ENCODE measurements around the gene PITPNM3. TPM values are rescaled to one million over a fixed set of nuclear protein-coding genes. Genes with fewer than 3 reads are reported as not detected.

PITPNM3 gene
- total RNA-seq, 1 donor from 2014 or later = 1.4 TPM

GRCh38 chr17:6517062-6517461 is 39.3 kb downstream of the PITPNM3 start:
- Mint-ChIP-seq H3K27me3 (ENCODE audit: low read depth) (peaks cover 10% of the 10 kb centered on the region), H3K4me1 (no peaks in the 10 kb centered on the region), H3K4me3 (no peak overlapping the region), H3K36me3 (ENCODE audit: low read depth) (no peaks in the 10 kb centered on the region), H3K9me3 (peaks cover 9% of the 10 kb centered on the region), H3K27ac (ENCODE audit: unreplicated experiment) (no peak overlapping the region)
- TF ChIP-seq CTCF (conservative IDR thresholded peaks at IDR 0.05) = no peak
- no peak for DNase-seq (ENCODE audit: low read depth, low spot score)

- no peaks in the 10 kb centered on the region for H3K4me1 Mint-ChIP-seq
- H3K9me3 Mint-ChIP-seq = peaks cover 3% of the 10 kb centered on the region
- H3K36me3 Mint-ChIP-seq (ENCODE audit: low read depth) = no peaks in the 10 kb centered on the region
- H3K4me3 Mint-ChIP-seq = no peak overlapping the region
- peaks cover 10% of the 10 kb centered on the region for H3K27me3 Mint-ChIP-seq (ENCODE audit: low read depth)
- no peak for TF ChIP-seq CTCF (conservative IDR thresholded peaks at IDR 0.05)
- no peak overlapping the region for H3K27ac Mint-ChIP-seq (ENCODE audit: unreplicated experiment)
- no peak for DNase-seq (ENCODE audit: low read depth, low spot score)
These were observed 42.0 kb downstream of the PITPNM3 start for GRCh38 chr17:6514371-6514770.

- no peak for TF ChIP-seq CTCF (conservative IDR thresholded peaks at IDR 0.05)
- no peak overlapping the region for H3K27ac Mint-ChIP-seq (ENCODE audit: unreplicated experiment)
These were observed 43.8 kb downstream of the PITPNM3 start for GRCh38 chr17:6512552-6512951.

GRCh38 chr17:6510321-6510977 is 45.9 kb downstream of the PITPNM3 start:
- no peaks in the 10 kb centered on the region for H3K4me1 Mint-ChIP-seq
- peaks cover 10% of the 10 kb centered on the region for H3K27me3 Mint-ChIP-seq (ENCODE audit: low read depth)
- TF ChIP-seq CTCF (conservative IDR thresholded peaks at IDR 0.05) = no peak
- H3K36me3 Mint-ChIP-seq (ENCODE audit: low read depth) = no peaks in the 10 kb centered on the region
- DNase-seq (ENCODE audit: low read depth, low spot score) = no peak
- no peaks in the 10 kb centered on the region for H3K9me3 Mint-ChIP-seq
- no peak overlapping the region for H3K4me3 Mint-ChIP-seq
- no peak overlapping the region for H3K27ac Mint-ChIP-seq (ENCODE audit: unreplicated experiment)

More at GRCh38 chr17:6512552-6512951, 43.8 kb downstream of the PITPNM3 start:
- no peaks in the 10 kb centered on the region for H3K36me3 Mint-ChIP-seq (ENCODE audit: low read depth)
- H3K9me3 Mint-ChIP-seq = peaks cover 3% of the 10 kb centered on the region
- H3K4me1 Mint-ChIP-seq = no peaks in the 10 kb centered on the region
- no peak for DNase-seq (ENCODE audit: low read depth, low spot score)
- no peak overlapping the region for H3K4me3 Mint-ChIP-seq
- peaks cover 10% of the 10 kb centered on the region for H3K27me3 Mint-ChIP-seq (ENCODE audit: low read depth)

- no peaks in the 10 kb centered on the region for H3K4me1 Mint-ChIP-seq
- no peaks in the 10 kb centered on the region for H3K9me3 Mint-ChIP-seq
- H3K4me3 Mint-ChIP-seq = no peak overlapping the region
- no peaks in the 10 kb centered on the region for H3K36me3 Mint-ChIP-seq (ENCODE audit: low read depth)
- TF ChIP-seq CTCF (conservative IDR thresholded peaks at IDR 0.05) = no peak
- H3K27ac Mint-ChIP-seq (ENCODE audit: unreplicated experiment) = no peak overlapping the region
- no peak for DNase-seq (ENCODE audit: low read depth, low spot score)
- peaks cover 10% of the 10 kb centered on the region for H3K27me3 Mint-ChIP-seq (ENCODE audit: low read depth)
These were observed 46.4 kb downstream of the PITPNM3 start for GRCh38 chr17:6509921-6510320.

Measured in neural crest cell (in vitro differentiated cells).